OCI-LY1 (cell line): ENCODE measurements around the gene SLC2A9.

Source experiments
- H2AFZ ChIP-seq: fragments of 200-600 bp; sonication (generic), shearing (Covaris generic); 2 replicates; pipeline ENCODE4 v1.6.0; 2014; ENCODE audit warnings: antibody characterized with exemption, mild to moderate bottlenecking, low read length
- H3F3A ChIP-seq: fragments of 200-600 bp; sonication (generic), shearing (Covaris generic); 2 replicates; pipeline ENCODE4 v1.6.0; 2014; ENCODE audit warnings: mild to moderate bottlenecking, antibody characterized with exemption, low read length, moderate library complexity; ENCODE audit not compliant: insufficient read depth
- H3K27ac ChIP-seq: fragments of 200-600 bp; sonication (generic); 2 replicates; pipeline ENCODE4 v1.5.1; 2014; ENCODE audit warnings: low read length, mixed run types, mild to moderate bottlenecking, low read depth; ENCODE audit not compliant: poor library complexity, severe bottlenecking
- H3K27me3 ChIP-seq: fragments of 200-600 bp; sonication (generic); 2 replicates; pipeline ENCODE4 v1.6.0; 2014; ENCODE audit warnings: antibody characterized with exemption, mild to moderate bottlenecking, low read length, moderate library complexity; ENCODE audit not compliant: insufficient read depth
- H3K36me3 ChIP-seq: fragments of 200-600 bp; sonication (generic); 2 replicates; pipeline ENCODE4 v1.6.1; 2014; ENCODE audit warnings: mild to moderate bottlenecking, antibody characterized with exemption, low read length, moderate library complexity, mixed read lengths; ENCODE audit not compliant: insufficient read depth
- H3K4me1 ChIP-seq: fragments of 200-600 bp; sonication (generic); 2 replicates; pipeline ENCODE4 v1.5.1; 2014; ENCODE audit warnings: mild to moderate bottlenecking, low read length, moderate library complexity; ENCODE audit not compliant: insufficient read depth, severe bottlenecking
- H3K4me2 ChIP-seq: fragments of 200-600 bp; sonication (generic), shearing (Covaris generic); 2 replicates; pipeline ENCODE4 v1.6.1; 2014; ENCODE audit warnings: low read length
- H3K4me3 ChIP-seq: fragments of 200-600 bp; sonication (generic); 2 replicates; pipeline ENCODE4 v1.5.1; 2014; ENCODE audit warnings: low read length, low read depth, mild to moderate bottlenecking, mixed read lengths; ENCODE audit not compliant: poor library complexity, severe bottlenecking
- H3K79me2 ChIP-seq: fragments of 200-600 bp; shearing (Covaris generic); 2 replicates; pipeline ENCODE4 v1.6.1; 2016; ENCODE audit warnings: mixed run types, low read length, mixed read lengths; ENCODE audit not compliant: insufficient read depth
- H3K9ac ChIP-seq: fragments of 200-600 bp; sonication (generic), shearing (Covaris generic); 2 replicates; pipeline ENCODE4 v1.6.1; 2014; ENCODE audit warnings: mild to moderate bottlenecking, low read length, mixed read lengths
- H3K9me2 ChIP-seq: fragments of 200-600 bp; sonication (generic), shearing (Covaris generic); 2 replicates; pipeline ENCODE4 v1.6.1; 2014; ENCODE audit warnings: low read depth, mild to moderate bottlenecking, low read length, mixed read lengths
- H3K9me3 ChIP-seq: fragments of 200-600 bp; shearing (Covaris generic); 2 replicates; pipeline ENCODE4 v1.6.1; 2014; ENCODE audit warnings: low read length, mixed read lengths
- H4K20me1 ChIP-seq: fragments of 200-600 bp; sonication (generic), shearing (Covaris generic); 2 replicates; pipeline ENCODE4 v1.6.0; 2016; ENCODE audit warnings: mild to moderate bottlenecking, low read length; ENCODE audit not compliant: insufficient read depth
- CTCF ChIP-seq: fragments of 200-600 bp; sonication (generic), shearing (Covaris generic); IDR thresholded peaks from 2 replicates; pipeline ENCODE4 v1.5.1; 2017; ENCODE audit warnings: mild to moderate bottlenecking, antibody characterized with exemption, low read length, moderate library complexity, mixed read lengths
- EZH2 ChIP-seq: fragments of 200-600 bp; sonication (generic), shearing (Covaris generic); IDR thresholded peaks from 2 replicates; pipeline ENCODE4 v1.8.0; 2017; ENCODE audit warnings: borderline replicate concordance, mixed run types, mild to moderate bottlenecking, antibody characterized with exemption, low read length, moderate library complexity, mixed read lengths

Gene SLC2A9

GRCh38 chr4:9898596-9899305 is 122.5 kb downstream of the SLC2A9 start:
- no peaks in the 10 kb centered on the region for H4K20me1 ChIP-seq
- H3F3A ChIP-seq = no peaks in the 10 kb centered on the region
- no peak for TF ChIP-seq CTCF
- no peak for TF ChIP-seq EZH2
- H3K4me3 ChIP-seq = no peak overlapping the region
- H3K27me3 ChIP-seq = no peaks in the 10 kb centered on the region
- H3K79me2 ChIP-seq = no peaks in the 10 kb centered on the region
- H3K4me1 ChIP-seq = no peaks in the 10 kb centered on the region
- H3K9me3 ChIP-seq = no peaks in the 10 kb centered on the region
- no peak overlapping the region for H3K27ac ChIP-seq
- no peak overlapping the region for H3K9ac ChIP-seq
- H3K36me3 ChIP-seq = no peaks in the 10 kb centered on the region
- H3K4me2 ChIP-seq = no peak overlapping the region
- H2AFZ ChIP-seq = no peak overlapping the region
- no peaks in the 10 kb centered on the region for H3K9me2 ChIP-seq

DNA sequence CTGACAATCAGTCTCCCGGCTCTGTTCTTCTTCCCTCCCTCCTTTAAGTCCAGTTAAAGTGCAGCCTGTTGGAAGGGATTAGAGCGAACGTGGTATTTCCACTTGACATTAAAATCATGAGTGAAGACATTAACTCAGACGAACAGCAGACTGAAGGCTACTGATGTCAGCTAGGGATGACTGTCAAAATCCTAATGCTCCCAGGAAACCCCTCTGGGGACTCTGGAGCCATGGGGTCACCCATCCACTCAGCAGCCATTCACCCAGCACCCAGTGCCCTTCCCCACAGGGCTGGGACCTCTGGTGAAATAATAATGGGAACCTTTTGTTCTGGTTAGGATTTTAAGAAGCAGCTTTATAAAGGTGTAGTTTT is 126.0 kb downstream of the SLC2A9 start:
- no peaks in the 10 kb centered on the region for H4K20me1 ChIP-seq
- H3K4me1 ChIP-seq = no peaks in the 10 kb centered on the region
- no peaks in the 10 kb centered on the region for H3K27me3 ChIP-seq
- H3K27ac ChIP-seq = no peak overlapping the region
- H3K79me2 ChIP-seq = no peaks in the 10 kb centered on the region
- no peaks in the 10 kb centered on the region for H3F3A ChIP-seq
- H3K9me3 ChIP-seq = no peaks in the 10 kb centered on the region
- no peaks in the 10 kb centered on the region for H3K9me2 ChIP-seq
- H3K4me2 ChIP-seq = no peak overlapping the region
- H2AFZ ChIP-seq = no peak overlapping the region
- TF ChIP-seq EZH2 (no peak), CTCF (no peak)
- H3K4me3 ChIP-seq = no peak overlapping the region
- no peak overlapping the region for H3K9ac ChIP-seq
- H3K36me3 ChIP-seq = no peaks in the 10 kb centered on the region

- Histone ChIP-seq H3K4me3 (no peak overlapping the region), H2AFZ (no peak overlapping the region), H3K36me3 (no peaks in the 10 kb centered on the region), H3K9ac (no peak overlapping the region), H3K9me2 (no peaks in the 10 kb centered on the region), H3K4me2 (no peak overlapping the region), H4K20me1 (no peaks in the 10 kb centered on the region), H3K9me3 (no peaks in the 10 kb centered on the region), H3K27ac (no peak overlapping the region), H3K27me3 (no peaks in the 10 kb centered on the region), H3F3A (no peaks in the 10 kb centered on the region), H3K79me2 (no peaks in the 10 kb centered on the region), H3K4me1 (no peaks in the 10 kb centered on the region)
- TF ChIP-seq CTCF (no peak), EZH2 (no peak)
These were observed 126.5 kb downstream of the SLC2A9 start for GRCh38 chr4:9894644-9895332.
